A549 (cell line): ENCODE results near the gene KPNA3. TPM values are rescaled to one million over a fixed set of nuclear protein-coding genes. Genes with fewer than 3 reads are reported as not detected.
A peak's percentile ranks its signal among the peaks of the same experiment; 100 is the strongest.

Source experiments
- ATAC-seq, 2 experiments: fragments of 200-7000 bp in 1 of 2; fragments of >200 bp in 1 of 2; cut with Nextera tagmentation in 1 of 2; cut with Tn5 transposase in 1 of 2; 3 replicates each; pipeline versions ENCODE4 v1.8.0 to v1.9.1; 2018 to 2020; ENCODE audit warnings: mild to moderate bottlenecking in 1 of 2, moderate library complexity in 1 of 2
- CTCF ChIA-PET: fragments of 300-600 bp; sonication (Branson Sonifier 250); formaldehyde crosslinking; extraction: SDS; loops from one replicate; lab custom pipeline; 2021; ENCODE audit warnings: antibody characterized with exemption, inconsistent platforms; lab: Yijun Ruan, JAX
- POLR2A ChIA-PET: fragments of 350-600 bp; formaldehyde crosslinking; extraction: SDS; loops from one replicate; lab custom pipeline; 2021; ENCODE audit warnings: antibody characterized with exemption, inconsistent platforms; lab: Yijun Ruan, JAX
- DNase-seq, 2 experiments: peaks; one replicate each; pipeline versions ENCODE4 v3.0.0 to v3.0.0-alpha.2; 2011 to 2016; ENCODE audit warnings: low read depth in 1 of 2, low spot score in 1 of 2
- FAIRE-seq: peaks from 2 replicates; lab custom pipeline; 2011; peaks lifted over from hg19 to GRCh38; lab: Jason Lieb, UNC
- H3K27ac ChIP-seq, 2 experiments: fragments of >200 bp; sonication (Bioruptor Twin); formaldehyde crosslinking; 3 replicates each; pipeline ENCODE4 v1.5.1; 2016 to 2017
- H3K4me1 ChIP-seq: fragments of >200 bp; sonication (Bioruptor Twin); formaldehyde crosslinking; 3 replicates; pipeline ENCODE4 v1.6.1; 2016
- H3K4me2 ChIP-seq: fragments of >200 bp; sonication (Bioruptor Twin); formaldehyde crosslinking; 3 replicates; pipeline ENCODE4 v1.6.1; 2016
- H3K4me3 ChIP-seq: fragments of >200 bp; sonication (Bioruptor Twin); formaldehyde crosslinking; 3 replicates; pipeline ENCODE4 v1.5.1; 2016
- H3K9me3 ChIP-seq: fragments of >200 bp; sonication (Bioruptor Twin); formaldehyde crosslinking; 3 replicates; pipeline ENCODE4 v1.6.1; 2016
- CHD2 ChIP-seq: fragments of 150-350 bp; IDR thresholded peaks from 2 replicates; pipeline ENCODE4 v1.6.1; 2014; ENCODE audit warnings: low read length; ENCODE audit not compliant: partially characterized antibody
- EHF ChIP-seq: fragments of 250-450 bp; sonication (Bioruptor Pico); IDR thresholded peaks from 2 replicates; pipeline ENCODE4 v1.5.0; 2020; ENCODE audit warnings: mild to moderate bottlenecking
- FOSB ChIP-seq: fragments of 250-450 bp; sonication (Bioruptor Pico); IDR thresholded peaks from 2 replicates; pipeline ENCODE4 v1.5.0; 2020; ENCODE audit warnings: mild to moderate bottlenecking, moderate library complexity
- GATA3 ChIP-seq: IDR thresholded peaks from 2 replicates; pipeline ENCODE4 v1.6.1; 2012; ENCODE audit warnings: borderline replicate concordance
- HOXA7 ChIP-seq: fragments of 250-450 bp; sonication (Bioruptor Pico); IDR thresholded peaks from 2 replicates; pipeline ENCODE4 v1.5.0; 2020; ENCODE audit warnings: mild to moderate bottlenecking, moderate library complexity
- JUNB ChIP-seq: fragments of >200 bp; sonication (Bioruptor Twin); formaldehyde crosslinking; IDR thresholded peaks from 2 replicates; pipeline ENCODE4 v1.6.1; 2016
- KDM5A ChIP-seq: fragments of 200-600 bp; sonication (generic); IDR thresholded peaks from 2 replicates; pipeline ENCODE4 v1.6.1; 2016; ENCODE audit warnings: antibody characterized with exemption, mild to moderate bottlenecking
- MAFK ChIP-seq: fragments of 450-650 bp; IDR thresholded peaks from 2 replicates; pipeline ENCODE4 v1.6.1; 2014; ENCODE audit not compliant: partially characterized antibody
- MAX ChIP-seq: IDR thresholded peaks from 2 replicates; pipeline ENCODE4 v1.6.1; 2012
- NPAS2 ChIP-seq: fragments of 250-450 bp; sonication (Bioruptor Pico); IDR thresholded peaks from 2 replicates; pipeline ENCODE4 v1.8.0; 2022; ENCODE audit warnings: mild to moderate bottlenecking, moderate library complexity, borderline replicate concordance
- NR3C1 ChIP-seq: fragments of >200 bp; sonication (Bioruptor Twin); formaldehyde crosslinking; IDR thresholded peaks from 3 replicates; pipeline ENCODE4 v1.6.1; 2017
- RARB ChIP-seq: fragments of 250-450 bp; sonication (Bioruptor Pico); IDR thresholded peaks from 2 replicates; pipeline ENCODE4 v1.8.0; 2021; ENCODE audit warnings: mild to moderate bottlenecking, moderate library complexity
- RFX5 ChIP-seq: fragments of 450-650 bp; IDR thresholded peaks from 2 replicates; pipeline ENCODE4 v1.7.1; 2014; ENCODE audit warnings: antibody characterized with exemption, mild to moderate bottlenecking, moderate library complexity
- SMC3 ChIP-seq: fragments of >200 bp; sonication (Bioruptor Twin); formaldehyde crosslinking; IDR thresholded peaks from 3 replicates; pipeline ENCODE4 v1.6.1; 2018; ENCODE audit warnings: inconsistent platforms
- ZC3H11A ChIP-seq: fragments of 450-650 bp; IDR thresholded peaks from 2 replicates; pipeline ENCODE4 v1.6.1; 2014; ENCODE audit warnings: antibody characterized with exemption, mild to moderate bottlenecking
- ZNF302 ChIP-seq: fragments of 250-450 bp; sonication (Bioruptor Pico); IDR thresholded peaks from 2 replicates; pipeline ENCODE4 v1.9.0; 2021; ENCODE audit warnings: inconsistent platforms, mild to moderate bottlenecking, moderate library complexity
- WGBS: methylation state at CpG from one replicate; pipeline ENCODE4 v1.1.6; 2017; ENCODE audit errors: missing lambda C conversion rate; 5-methylcytosine and 5-hydroxymethylcytosine counted together
- polyA plus RNA-seq, 4 experiments: library from polyadenylated mRNA; depleted of rRNA in 3 of 4; stranded (reverse); fragments of >200 nt; fragmentation: RNase III in 1 of 4; extraction: RNeasy Plus Mini Kit Qiagen cat#74134 plus additional on column Dnase treatment in 1 of 4; gene quantifications; 2 replicates in 3 of 4; 3 replicates in 1 of 4; pipeline ENCODE4 v1.2.3, GENCODE V29; 2011 to 2017
- TF ChIP-seq, protein P1 (sequence below): fragments of 250-450 bp; sonication (Bioruptor Pico); IDR thresholded peaks from 2 replicates; pipeline ENCODE4 v1.5.0; 2020; ENCODE audit warnings: low read depth, mild to moderate bottlenecking, moderate library complexity
- TF ChIP-seq, protein P2 (sequence below): fragments of 200-600 bp; sonication (generic); IDR thresholded peaks from 2 replicates; pipeline ENCODE4 v1.6.1; 2016; ENCODE audit warnings: antibody characterized with exemption, mild to moderate bottlenecking, moderate library complexity

KPNA3 gene
- polyA plus RNA-seq, 2 of the 4 experiments (the other 2 are of a cell fraction), result 28.5 to 29.3 TPM

DNA sequence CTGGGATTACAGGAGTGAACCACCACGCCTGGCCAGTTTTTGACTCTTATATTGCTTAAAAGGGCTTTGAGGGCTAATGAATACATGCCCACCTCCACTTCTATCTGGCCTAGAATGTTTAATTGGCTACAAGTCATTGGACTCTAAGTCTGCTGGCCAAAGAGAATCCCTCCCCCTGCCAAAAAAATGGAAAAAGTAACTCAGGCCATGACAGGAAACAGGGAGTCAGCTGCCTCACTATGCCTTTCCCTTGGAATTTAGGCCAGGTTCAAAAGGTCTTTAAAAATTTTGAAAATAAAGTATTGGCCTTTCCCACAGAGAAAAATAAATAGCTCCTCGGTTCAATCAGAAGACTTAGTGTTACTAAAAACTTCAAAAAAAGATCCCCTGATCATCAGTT lies 34.9 kb upstream of the KPNA3 start:
- H3K4me1 ChIP-seq, result no peaks in the 10 kb centered on the region
- no peaks in the 10 kb centered on the region for H3K9me3 ChIP-seq
- WGBS, result 73% methylated on average over 2 of the region's 2 CpGs
- TF ChIP-seq NPAS2 (CRISPR knock-in tag) (no peak), SMC3 (no peak), EHF (CRISPR knock-in tag) (no peak), CHD2 (no peak), ZC3H11A (no peak), ZNF302 (no peak), JUNB (no peak), KDM5A (no peak), NR3C1 (no peak), HOXA7 (CRISPR knock-in tag) (no peak)
- no peak overlapping the region for H3K4me3 ChIP-seq
- FAIRE-seq (no peak), ATAC-seq (no peak), DNase-seq (no peak)
- no peak overlapping the region for H3K27ac ChIP-seq
- CTCF ChIA-PET, result no interaction called here
- no peak overlapping the region for H3K4me2 ChIP-seq
- POLR2A ChIA-PET, result no interaction called here

DNA sequence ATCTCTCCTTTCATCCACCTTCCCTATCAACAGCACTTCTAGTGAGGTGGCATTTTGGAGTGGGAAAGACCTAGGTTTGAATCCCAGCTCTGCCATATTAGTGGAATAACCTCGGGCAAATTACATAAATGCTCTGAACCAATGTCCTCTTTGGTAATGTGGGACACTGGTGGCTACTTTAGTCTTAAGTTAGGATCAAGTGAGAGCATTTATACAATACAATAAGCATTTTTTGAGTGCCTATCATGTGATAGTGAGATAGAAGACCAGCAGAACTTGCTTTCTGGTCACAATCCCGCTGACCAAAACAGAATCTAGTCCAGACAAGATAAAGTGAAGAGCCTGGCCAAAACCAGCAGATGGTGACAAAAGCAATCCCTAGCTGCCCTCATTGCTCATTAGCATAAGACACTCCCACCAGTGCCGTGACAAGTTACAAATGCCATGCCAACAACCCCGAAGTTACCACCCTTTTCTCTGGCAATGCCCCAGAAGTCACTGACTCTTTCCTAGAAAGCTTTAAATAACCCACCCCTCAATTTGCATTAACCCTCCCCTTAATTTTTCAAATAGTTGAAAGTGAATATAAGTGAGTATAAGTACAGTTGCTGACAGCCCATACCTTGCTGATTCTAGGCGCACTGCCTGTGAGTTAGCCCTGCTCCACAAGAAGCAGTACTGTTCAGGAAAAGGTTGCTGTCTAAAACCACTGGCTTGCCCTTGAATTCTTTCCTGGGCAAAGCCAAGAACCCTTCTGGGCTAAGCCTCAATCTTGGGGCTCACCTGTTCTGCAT lies 28.9 kb upstream of the KPNA3 start:
- Histone ChIP-seq H3K4me1 (no peaks in the 10 kb centered on the region), H3K4me3 (no peak overlapping the region), H3K9me3 (no peaks in the 10 kb centered on the region), H3K4me2 (no peak overlapping the region), H3K27ac (no peak overlapping the region)
- WGBS, result 48% methylated on average over 5 of the region's 5 CpGs
- no peak for TF ChIP-seq RARB (CRISPR knock-in tag)
- no peak for TF ChIP-seq MAFK
- TF ChIP-seq RFX5, result no peak
- no peak for TF ChIP-seq MAX
- TF ChIP-seq, protein P1, sequence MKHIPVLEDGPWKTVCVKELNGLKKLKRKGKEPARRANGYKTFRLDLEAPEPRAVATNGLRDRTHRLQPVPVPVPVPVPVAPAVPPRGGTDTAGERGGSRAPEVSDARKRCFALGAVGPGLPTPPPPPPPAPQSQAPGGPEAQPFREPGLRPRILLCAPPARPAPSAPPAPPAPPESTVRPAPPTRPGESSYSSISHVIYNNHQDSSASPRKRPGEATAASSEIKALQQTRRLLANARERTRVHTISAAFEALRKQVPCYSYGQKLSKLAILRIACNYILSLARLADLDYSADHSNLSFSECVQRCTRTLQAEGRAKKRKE (CRISPR knock-in tag), result no peak
- no peak for TF ChIP-seq NPAS2 (CRISPR knock-in tag)
- TF ChIP-seq, protein P2, sequence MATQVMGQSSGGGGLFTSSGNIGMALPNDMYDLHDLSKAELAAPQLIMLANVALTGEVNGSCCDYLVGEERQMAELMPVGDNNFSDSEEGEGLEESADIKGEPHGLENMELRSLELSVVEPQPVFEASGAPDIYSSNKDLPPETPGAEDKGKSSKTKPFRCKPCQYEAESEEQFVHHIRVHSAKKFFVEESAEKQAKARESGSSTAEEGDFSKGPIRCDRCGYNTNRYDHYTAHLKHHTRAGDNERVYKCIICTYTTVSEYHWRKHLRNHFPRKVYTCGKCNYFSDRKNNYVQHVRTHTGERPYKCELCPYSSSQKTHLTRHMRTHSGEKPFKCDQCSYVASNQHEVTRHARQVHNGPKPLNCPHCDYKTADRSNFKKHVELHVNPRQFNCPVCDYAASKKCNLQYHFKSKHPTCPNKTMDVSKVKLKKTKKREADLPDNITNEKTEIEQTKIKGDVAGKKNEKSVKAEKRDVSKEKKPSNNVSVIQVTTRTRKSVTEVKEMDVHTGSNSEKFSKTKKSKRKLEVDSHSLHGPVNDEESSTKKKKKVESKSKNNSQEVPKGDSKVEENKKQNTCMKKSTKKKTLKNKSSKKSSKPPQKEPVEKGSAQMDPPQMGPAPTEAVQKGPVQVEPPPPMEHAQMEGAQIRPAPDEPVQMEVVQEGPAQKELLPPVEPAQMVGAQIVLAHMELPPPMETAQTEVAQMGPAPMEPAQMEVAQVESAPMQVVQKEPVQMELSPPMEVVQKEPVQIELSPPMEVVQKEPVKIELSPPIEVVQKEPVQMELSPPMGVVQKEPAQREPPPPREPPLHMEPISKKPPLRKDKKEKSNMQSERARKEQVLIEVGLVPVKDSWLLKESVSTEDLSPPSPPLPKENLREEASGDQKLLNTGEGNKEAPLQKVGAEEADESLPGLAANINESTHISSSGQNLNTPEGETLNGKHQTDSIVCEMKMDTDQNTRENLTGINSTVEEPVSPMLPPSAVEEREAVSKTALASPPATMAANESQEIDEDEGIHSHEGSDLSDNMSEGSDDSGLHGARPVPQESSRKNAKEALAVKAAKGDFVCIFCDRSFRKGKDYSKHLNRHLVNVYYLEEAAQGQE, result no peak
- TF ChIP-seq GATA3, result no peak
- TF ChIP-seq FOSB (CRISPR knock-in tag), result no peak
- DNase-seq (peak in 1 of 2 experiments; percentile 22), ATAC-seq (peak in 1 of 2 experiments; percentile 68; a peak in 3 of 6 replicates), FAIRE-seq (no peak)
- POLR2A ChIA-PET, result interaction anchor here (2.3 kb wide), 1 partner anchor 28 kb away, joined by 8 read pairs; the partner anchor contains the start of gene KPNA3
- CTCF ChIA-PET, result interaction anchor here (1.0 kb wide), 2 partner anchors 10 to 48 kb away, joined by 3 read pairs; no protein-coding TSS in a partner anchor
